K562 (cell line): ENCODE results near the gene ACSS1. TPM values are rescaled to one million over a fixed set of nuclear protein-coding genes. Genes with fewer than 3 reads are reported as not detected.

Experiments used
- CAMTA2 ChIP-seq: fragments of 250-450 bp; sonication (Bioruptor Pico); conservative IDR thresholded peaks from 2 replicates; pipeline ENCODE4 v1.5.1; 2022
- COPS2 ChIP-seq: fragments of 450-650 bp; conservative IDR thresholded peaks from 2 replicates; pipeline ENCODE4 v1.6.1; 2016; ENCODE audit warnings: mild to moderate bottlenecking, moderate library complexity
- GABPA ChIP-seq: fragments of 200-800 bp; sonication (Bioruptor generic); conservative IDR thresholded peaks from 2 replicates; pipeline ENCODE4 v1.6.1; 2016; ENCODE audit warnings: low read depth, missing genetic modification characterization, missing compliant biosample characterization
- ILK ChIP-seq: fragments of 450-650 bp; IDR thresholded peaks from 2 replicates; pipeline ENCODE4 v1.6.1; 2016; ENCODE audit warnings: missing genetic modification characterization, low read depth, mild to moderate bottlenecking, missing compliant biosample characterization, moderate library complexity, borderline replicate concordance
- NCOR1 ChIP-seq: fragments of 450-650 bp; IDR thresholded peaks from 2 replicates; pipeline ENCODE4 v1.6.1; 2016; ENCODE audit warnings: mild to moderate bottlenecking, moderate library complexity
- NKRF ChIP-seq: fragments of 450-650 bp; IDR thresholded peaks from 2 replicates; pipeline ENCODE4 v1.6.1; 2016; ENCODE audit warnings: borderline replicate concordance
- NR0B1 ChIP-seq: fragments of 450-650 bp; IDR thresholded peaks from one replicate; pipeline ENCODE4 v1.6.1; 2018; ENCODE audit warnings: mild to moderate bottlenecking, moderate library complexity; ENCODE audit not compliant: partially characterized antibody
- NR4A1 ChIP-seq, 2 experiments: fragments of 250-450 bp in 1 of 2; fragments of 450-650 bp in 1 of 2; sonication (Bioruptor Pico) in 1 of 2; IDR thresholded peaks; 2 replicates each; pipeline versions ENCODE4 v1.4.0 to v1.6.1; 2016 to 2020; ENCODE audit warnings: mild to moderate bottlenecking in 2 of 2, missing compliant biosample characterization in 1 of 2, missing genetic modification characterization in 1 of 2, moderate library complexity in 1 of 2
- PHF8 ChIP-seq: fragments of 200-600 bp; sonication (generic); IDR thresholded peaks from 2 replicates; pipeline ENCODE4 v1.6.1; 2012; ENCODE audit warnings: mixed run types, mild to moderate bottlenecking, inconsistent platforms, low read length, moderate library complexity, borderline replicate concordance
- PTBP1 ChIP-seq: fragments of 200-400 bp; formaldehyde crosslinking; IDR thresholded peaks from 2 replicates; pipeline ENCODE4 v1.6.1; 2017; ENCODE audit warnings: low read depth, low read length
- RAD21 ChIP-seq, 2 experiments: fragments of 250-450 bp in 1 of 2; fragments of 450-650 bp in 1 of 2; sonication (Bioruptor Pico) in 1 of 2; formaldehyde crosslinking in 1 of 2; IDR thresholded peaks in 1 of 2; conservative IDR thresholded peaks in 1 of 2; 2 replicates each; pipeline versions ENCODE4 v1.4.0 to v1.8.0; 2020 to 2022; ENCODE audit warnings: mild to moderate bottlenecking in 2 of 2, moderate library complexity in 1 of 2
- SETDB1 ChIP-seq: IDR thresholded peaks from one replicate; pipeline ENCODE4 v1.6.1; 2012; ENCODE audit warnings: low read length, control low read depth, inconsistent platforms
- SRSF3 ChIP-seq: fragments of 200-400 bp; formaldehyde crosslinking; IDR thresholded peaks from 2 replicates; pipeline ENCODE4 v1.6.1; 2016; ENCODE audit warnings: mild to moderate bottlenecking, low read length, moderate library complexity; ENCODE audit not compliant: insufficient read depth
- TCF7 ChIP-seq: sonication (generic); IDR thresholded peaks from 2 replicates; pipeline ENCODE4 v1.6.1; 2016; ENCODE audit warnings: antibody characterized with exemption, borderline replicate concordance
- TGIF2 ChIP-seq: sonication (generic); formaldehyde crosslinking; IDR thresholded peaks from 2 replicates; pipeline ENCODE4 v1.8.1; 2022; ENCODE audit warnings: mild to moderate bottlenecking, missing genetic modification reagents, moderate library complexity
- THRAP3 ChIP-seq: fragments of 450-650 bp; IDR thresholded peaks from 2 replicates; pipeline ENCODE4 v1.6.1; 2016; ENCODE audit warnings: mild to moderate bottlenecking, inconsistent platforms, borderline replicate concordance
- ZBTB33 ChIP-seq: sonication (generic); formaldehyde crosslinking; IDR thresholded peaks from 2 replicates; pipeline ENCODE4 v1.8.1; 2023; ENCODE audit warnings: mild to moderate bottlenecking, missing genetic modification reagents
- ZNF280B ChIP-seq: fragments of 250-450 bp; sonication (Bioruptor Pico); IDR thresholded peaks from 2 replicates; pipeline ENCODE4 v1.5.1; 2021; ENCODE audit warnings: mild to moderate bottlenecking
- ZNF699 ChIP-seq: fragments of 250-450 bp; sonication (Bioruptor Pico); IDR thresholded peaks from 2 replicates; pipeline ENCODE4 v1.8.0; 2021; ENCODE audit warnings: mild to moderate bottlenecking, moderate library complexity; ENCODE audit not compliant: insufficient replicate concordance
- ZNF707 ChIP-seq: fragments of 250-450 bp; sonication (Bioruptor Pico); conservative IDR thresholded peaks from 2 replicates; pipeline ENCODE4 v1.8.0; 2022; ENCODE audit warnings: inconsistent platforms, mild to moderate bottlenecking, moderate library complexity
- polyA plus RNA-seq, 8 experiments: library from polyadenylated mRNA; depleted of rRNA in 4 of 8; stranded (reverse) in 5 of 8; unstranded in 3 of 8; fragments of >200 nt; fragmentation: Nextera tagmentation in 2 of 8; fragmentation: Illumina TruSeq in 1 of 8; extraction: Ambion mirVana in 2 of 8; extraction: Trizol in 1 of 8; gene quantifications; 2 replicates each; pipeline versions ENCODE4 v1.2.1 to v1.2.3, GENCODE V29; 2011 to 2014; ENCODE audit warnings: inconsistent platforms in 1 of 8, missing spikeins in 1 of 8
- total RNA-seq, 7 experiments: library from RNA; depleted of rRNA in 6 of 7; stranded (reverse); fragments of >200 nt in 6 of 7; fragmentation: Illumina TruSeq in 2 of 7; extraction: Trizol in 2 of 7; gene quantifications; 2 replicates each; pipeline versions ENCODE4 v1.2.1 to v1.2.3, GENCODE V29; 2011 to 2021; ENCODE audit warnings: low replicate concordance in 1 of 7

Gene ACSS1
- total and polyA plus RNA-seq, 9 of the 15 experiments (the other 6 are each of a cell fraction or from before 2014, with no cell fraction given): 0.07 to 2.1 (median 0.27) TPM; not detected in 3

GRCh38 chr20:24992487-24993205 is 65.3 kb downstream of the ACSS1 start, which contains the start of gene APMAP (continued):
- no peak for TF ChIP-seq PTBP1
- TF ChIP-seq ZNF699: no peak
- TF ChIP-seq ZBTB33: no peak
- TF ChIP-seq SETDB1: no peak
- no peak for TF ChIP-seq NCOR1
- TF ChIP-seq THRAP3: no peak
- no peak for TF ChIP-seq SRSF3
- TF ChIP-seq NR0B1: no peak
- no peak for TF ChIP-seq NR4A1 (CRISPR knock-in tag; IDR thresholded peaks at IDR 0.05)
- TF ChIP-seq NR4A1 (tag; IDR thresholded peaks at IDR 0.05): 0 out of 2 replicates have a peak, but pooled peaks have one; percentile 33
- TF ChIP-seq TCF7: no peak
- TF ChIP-seq COPS2: no peak
- peak; percentile 96 for TF ChIP-seq GABPA (tag)
- no peak for TF ChIP-seq RAD21 (CRISPR knock-in tag; conservative IDR thresholded peaks at IDR 0.05 in 1 of 2, IDR thresholded peaks at IDR 0.05 in 1 of 2)
- TF ChIP-seq ILK (tag): no peak
- TF ChIP-seq ZNF280B (CRISPR knock-in tag): no peak
- no peak for TF ChIP-seq CAMTA2 (CRISPR knock-in tag)
- TF ChIP-seq TGIF2 (CRISPR knock-in tag): no peak
- peak; percentile 26; the same call in 1 of the 2 replicates for TF ChIP-seq NKRF
- no peak for TF ChIP-seq ZNF707 (CRISPR knock-in tag)
- peak; percentile 94; the same call in 1 of the 2 replicates for TF ChIP-seq PHF8
